GM18498 (cell line): ENCODE measurements around the gene RAB27B.
"Not testable (repeated sequence)": the region's sequence is repeated elsewhere in the genome, so short reads cannot be mapped to it uniquely, and the experiment has no call there.

Experiments
- ATAC-seq: cut with Tn5 transposase; IDR thresholded peaks from one replicate; pipeline ENCODE4 v1.9.1; 2021; ENCODE audit warnings: mild to moderate bottlenecking, moderate library complexity; ENCODE audit not compliant: unreplicated experiment

The RAB27B gene

DNA sequence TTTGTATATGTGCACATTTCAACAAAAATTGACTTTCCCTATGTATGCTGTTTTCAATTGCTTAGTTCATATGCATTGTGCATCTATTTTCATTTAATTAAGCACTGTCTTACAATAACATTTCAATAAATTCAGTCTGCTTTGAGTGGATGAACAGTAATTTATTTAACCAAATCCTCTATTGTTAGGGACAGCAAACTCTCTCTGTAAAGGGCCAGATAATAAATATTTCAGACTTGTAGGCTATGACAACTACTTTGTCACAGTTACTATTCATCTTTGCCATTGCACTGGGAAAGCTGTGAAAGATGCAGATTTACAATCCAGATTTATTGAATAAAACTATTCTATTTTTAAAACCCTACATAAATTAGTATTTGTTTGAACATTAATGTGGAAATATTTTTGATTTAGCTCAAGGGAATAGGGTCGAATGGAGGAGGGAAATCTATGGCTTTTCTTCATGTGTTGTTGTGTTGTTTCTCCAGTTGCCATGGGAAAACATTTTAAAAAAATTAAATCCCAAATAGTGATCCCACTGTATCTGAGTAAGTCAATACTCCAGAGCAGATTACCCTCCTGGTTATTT, 14.2 kb upstream of the RAB27B start:
- ATAC-seq = no peak

DNA sequence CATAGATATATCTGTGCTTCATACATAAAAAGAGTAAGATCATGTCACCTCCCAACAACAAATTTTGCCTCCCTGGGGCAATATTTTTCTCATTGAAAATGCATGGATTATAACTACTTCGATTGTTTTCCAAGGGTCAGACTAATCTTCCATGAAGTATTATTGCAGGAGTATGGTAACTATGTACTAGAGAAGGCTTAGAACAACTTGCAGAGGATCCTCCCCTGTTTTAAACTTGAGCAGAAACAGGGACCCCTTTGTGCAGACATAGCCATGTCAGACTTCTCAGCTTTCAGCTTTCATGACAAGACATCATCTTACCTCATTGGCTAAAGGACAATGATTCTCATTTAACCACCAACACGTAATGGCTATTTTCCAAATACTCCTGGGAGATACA, 13.2 kb upstream of the RAB27B start:
- ATAC-seq = no peak

DNA sequence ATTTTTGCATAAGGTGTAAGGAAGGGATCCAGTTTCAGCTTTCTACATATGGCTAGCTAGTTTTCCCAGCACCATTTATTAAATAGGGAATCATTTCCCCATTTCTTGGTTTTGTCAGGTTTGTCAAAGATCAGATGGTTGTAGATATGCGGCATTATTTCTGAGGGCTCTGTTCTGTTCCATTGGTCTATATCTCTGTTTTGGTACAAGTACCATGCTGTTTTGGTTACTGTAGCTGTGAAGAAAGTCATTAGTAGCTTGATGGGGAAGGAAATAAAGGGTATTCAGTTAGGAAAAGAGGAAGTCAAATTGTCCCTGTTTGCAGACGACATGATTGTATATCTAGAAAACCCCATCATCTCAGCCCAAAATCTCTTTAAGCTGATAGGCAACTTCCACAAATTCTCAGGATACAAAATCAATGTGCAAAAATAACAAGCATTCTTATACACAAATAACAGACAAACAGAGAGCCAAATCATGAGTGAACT, 7.4 kb upstream of the RAB27B start:
- not testable (repeated sequence) for ATAC-seq

- no peak for ATAC-seq
These were observed 5.1 kb upstream of the RAB27B start for GRCh38 chr18:54822872-54823845.

DNA sequence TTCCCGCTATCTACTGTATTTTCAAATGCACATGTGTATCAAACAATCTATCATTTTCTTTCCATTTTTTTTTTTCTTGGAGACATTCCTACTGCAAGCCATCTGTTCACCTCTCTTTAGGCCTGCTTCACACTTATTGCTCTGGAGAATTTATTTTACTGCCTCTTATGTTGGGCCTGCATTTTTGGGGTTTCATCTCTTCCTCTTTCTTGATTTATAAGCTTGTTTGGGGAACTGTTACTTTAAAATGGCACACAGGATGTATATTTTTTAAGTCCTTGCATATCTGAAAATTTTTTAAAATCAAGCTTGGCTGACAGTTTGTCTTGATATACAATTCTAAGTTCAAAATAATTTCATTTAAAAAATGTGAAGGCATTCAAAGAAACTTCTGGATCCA, 3.5 kb upstream of the RAB27B start:
- no peak for ATAC-seq

DNA sequence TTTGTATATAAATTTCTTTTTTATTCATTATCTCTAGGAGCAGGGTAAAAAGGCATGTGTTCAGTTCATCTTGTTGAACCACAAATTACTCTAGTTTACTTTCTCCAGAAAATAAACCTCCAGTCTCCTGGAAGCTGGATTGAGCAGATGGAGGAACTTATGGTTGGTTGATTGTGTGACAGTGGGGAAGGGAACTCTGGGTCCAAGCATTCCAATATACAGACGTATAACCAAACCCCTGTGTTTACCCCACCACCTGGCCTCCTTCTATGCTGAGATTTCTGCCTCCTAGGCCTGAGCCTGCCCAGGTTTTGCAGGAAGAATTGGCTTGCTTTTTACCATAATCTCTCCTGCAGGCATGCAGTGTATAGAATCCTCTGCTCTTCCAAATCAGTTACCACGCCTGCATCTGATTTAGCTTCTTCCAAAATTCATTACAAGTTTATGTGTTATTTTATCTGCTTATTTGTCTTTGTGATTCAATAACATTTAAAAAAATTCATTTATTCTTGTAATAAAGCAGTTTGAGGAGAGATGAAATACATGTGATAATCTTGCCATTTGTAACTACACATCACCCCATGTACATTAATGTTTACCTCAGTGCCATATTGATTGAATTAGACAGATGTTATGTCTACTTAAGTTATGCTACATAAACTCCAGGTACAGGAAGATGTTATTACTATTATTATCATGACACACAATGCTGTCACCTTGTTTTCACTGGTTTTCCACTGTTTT, 2.5 kb upstream of the RAB27B start:
- ATAC-seq = no peak

GRCh38 chr18:54828986-54829385, 709 bp downstream of the RAB27B start:
- no peak for ATAC-seq

DNA sequence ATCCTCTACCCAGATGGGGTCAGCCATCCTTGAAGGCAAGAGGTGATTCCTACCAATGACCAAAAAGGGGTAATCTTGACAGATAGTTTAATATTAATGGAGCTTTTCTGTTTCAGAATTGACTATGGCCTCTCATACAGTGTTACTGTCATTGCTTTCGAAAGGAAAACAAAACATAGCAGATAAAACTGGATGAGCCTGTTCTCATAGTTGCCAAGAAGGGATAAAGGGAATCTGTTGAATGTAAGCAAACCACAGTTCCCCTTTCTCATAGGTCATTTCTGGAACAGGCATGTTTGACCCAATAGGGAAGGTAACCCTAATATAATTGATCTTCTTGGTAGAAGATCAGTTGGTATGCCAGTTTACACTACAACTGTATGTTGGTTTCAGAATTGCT, 1.6 kb downstream of the RAB27B start:
- ATAC-seq = no peak

- ATAC-seq = no peak
These were observed 2.0 kb downstream of the RAB27B start for GRCh38 chr18:54830260-54830659.

DNA sequence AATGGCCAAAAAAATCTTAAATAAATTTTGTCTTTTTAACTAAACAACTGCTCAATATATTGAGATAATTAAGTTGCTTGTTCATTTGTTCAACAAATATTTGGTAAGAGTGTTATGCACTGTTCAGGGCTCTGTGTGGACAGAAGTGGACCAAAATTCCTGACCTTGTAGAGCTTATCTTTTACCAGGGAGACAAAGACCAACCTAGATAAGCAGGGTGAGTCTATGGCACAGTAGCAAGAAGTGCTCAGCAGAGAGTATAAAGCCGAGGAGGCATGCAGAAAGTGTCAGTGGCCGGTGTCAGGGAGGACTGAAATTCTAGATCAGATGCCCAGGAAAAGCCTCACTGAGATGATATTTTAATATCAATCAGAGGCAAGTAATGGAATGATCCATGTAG, 2.6 kb downstream of the RAB27B start:
- ATAC-seq = no peak

DNA sequence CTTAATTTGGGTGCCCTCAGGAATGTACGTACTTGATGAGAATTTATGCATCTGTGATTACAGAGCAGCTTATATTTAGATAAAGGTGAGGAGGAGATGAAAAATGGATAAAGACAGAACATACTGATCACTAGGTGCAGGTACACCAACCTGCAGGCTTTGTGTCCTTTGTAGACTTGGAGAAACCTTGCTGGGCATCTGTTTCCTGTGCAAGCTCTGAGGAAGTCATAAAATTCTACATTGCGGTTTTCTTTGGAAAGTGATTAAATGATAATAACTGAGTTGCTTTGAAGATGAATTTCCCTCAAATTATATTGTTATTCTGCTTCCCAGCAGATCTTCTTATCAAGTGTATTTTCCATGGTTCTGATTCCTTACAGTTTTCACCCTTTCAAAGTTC, 7.7 kb downstream of the RAB27B start:
- no peak for ATAC-seq

- no peak for ATAC-seq
These were observed 15.0 kb downstream of the RAB27B start for GRCh38 chr18:54843314-54843713.

- ATAC-seq = no peak
These were observed 17.5 kb downstream of the RAB27B start for GRCh38 chr18:54845787-54846186.

GRCh38 chr18:54848121-54848520, 19.8 kb downstream of the RAB27B start:
- ATAC-seq = no peak

DNA sequence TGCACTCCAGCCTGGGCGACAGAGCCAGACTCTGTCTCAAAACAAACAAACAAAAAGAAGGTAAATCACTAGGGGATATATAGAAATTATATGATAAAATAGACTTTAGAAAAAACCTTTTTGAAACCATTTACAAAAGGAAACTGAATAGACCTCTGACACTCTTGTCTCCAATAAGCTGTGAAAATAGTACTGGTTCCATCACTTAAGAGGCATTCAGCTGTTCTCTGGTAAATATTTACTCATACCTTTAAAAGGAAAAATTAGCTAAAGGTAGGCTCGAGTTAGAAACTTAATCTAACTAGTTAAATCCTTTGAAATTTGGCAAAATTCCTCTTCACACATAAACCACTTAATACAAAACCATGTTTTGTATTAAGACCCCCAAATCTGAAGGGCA, 21.4 kb downstream of the RAB27B start:
- no peak for ATAC-seq

DNA sequence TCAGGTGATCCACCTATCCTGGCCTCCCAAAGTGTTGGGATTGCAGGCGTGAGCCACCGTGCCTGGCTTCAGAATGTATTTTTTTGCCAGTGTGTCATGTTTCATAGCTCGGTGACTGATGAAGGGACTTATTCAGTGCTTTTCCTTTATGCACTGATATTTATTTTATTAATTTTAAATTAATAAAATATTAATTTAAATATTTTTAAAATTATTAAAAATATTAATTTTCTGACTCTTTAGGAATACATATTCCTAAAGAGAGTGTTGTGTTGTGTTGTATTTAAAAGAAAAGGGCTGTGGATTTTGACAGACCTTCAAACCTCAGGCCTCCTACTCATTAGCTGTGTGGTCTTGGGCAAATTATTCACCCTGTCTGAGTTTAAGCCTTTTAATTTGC, 22.3 kb downstream of the RAB27B start:
- no peak for ATAC-seq

DNA sequence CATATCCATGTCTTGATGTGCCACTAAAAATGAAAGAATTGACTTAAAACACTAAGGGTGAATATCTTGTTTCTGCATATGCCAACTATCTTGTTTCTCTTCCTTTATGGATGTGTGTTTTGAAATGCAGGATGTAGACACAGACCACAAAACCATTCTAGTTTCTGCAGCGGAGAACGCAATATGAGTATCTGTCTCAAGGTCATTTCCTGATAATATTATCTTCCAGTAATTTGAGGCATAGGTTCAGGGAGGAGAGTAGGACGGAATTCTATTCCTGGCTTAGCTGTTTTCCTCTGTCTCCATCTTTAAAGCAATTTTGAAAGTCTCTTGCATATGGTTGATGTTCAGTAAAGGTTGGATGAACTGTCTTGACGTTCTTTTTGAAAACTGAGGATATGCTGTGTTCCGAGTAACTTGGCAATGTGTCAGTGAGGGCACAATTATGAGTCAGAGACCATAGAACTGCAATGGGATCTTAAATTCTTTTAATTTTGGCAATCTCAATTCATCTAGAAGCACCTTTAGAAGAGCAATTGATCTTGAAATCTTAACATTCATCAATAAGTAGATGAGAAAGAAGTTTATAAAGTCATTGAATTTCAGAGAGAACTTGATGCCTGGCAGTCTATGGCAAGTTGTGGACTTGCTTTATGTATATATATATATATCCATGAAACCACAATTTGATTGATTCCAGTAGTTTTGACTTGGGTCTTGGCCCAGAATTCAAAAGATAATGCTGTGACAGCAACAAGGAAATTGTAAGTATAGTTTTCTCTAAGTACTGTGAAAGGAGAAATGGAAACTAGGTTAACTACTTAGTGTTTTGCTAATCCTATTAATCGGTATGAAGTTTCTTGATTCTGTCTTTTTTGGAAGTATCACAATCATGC, 24.8 kb downstream of the RAB27B start:
- no peak for ATAC-seq

GRCh38 chr18:54855050-54855449, 26.8 kb downstream of the RAB27B start:
- not testable (repeated sequence) for ATAC-seq

- no peak for ATAC-seq
These were observed 27.9 kb downstream of the RAB27B start for GRCh38 chr18:54856105-54856646.

- ATAC-seq = no peak
These were observed 29.2 kb downstream of the RAB27B start for GRCh38 chr18:54857499-54857898.
